Measurements from ENCODE around the gene CIDEB. TPM values are rescaled to one million over a fixed set of nuclear protein-coding genes. Genes with fewer than 3 reads are reported as not detected.

The CIDEB gene
- total and polyA plus RNA-seq, 2 of the 13 experiments (the other 11 are each of a cell fraction or from before 2014, with no cell fraction given), result 35.8 to 110 TPM

- TF ChIP-seq, protein P1, sequence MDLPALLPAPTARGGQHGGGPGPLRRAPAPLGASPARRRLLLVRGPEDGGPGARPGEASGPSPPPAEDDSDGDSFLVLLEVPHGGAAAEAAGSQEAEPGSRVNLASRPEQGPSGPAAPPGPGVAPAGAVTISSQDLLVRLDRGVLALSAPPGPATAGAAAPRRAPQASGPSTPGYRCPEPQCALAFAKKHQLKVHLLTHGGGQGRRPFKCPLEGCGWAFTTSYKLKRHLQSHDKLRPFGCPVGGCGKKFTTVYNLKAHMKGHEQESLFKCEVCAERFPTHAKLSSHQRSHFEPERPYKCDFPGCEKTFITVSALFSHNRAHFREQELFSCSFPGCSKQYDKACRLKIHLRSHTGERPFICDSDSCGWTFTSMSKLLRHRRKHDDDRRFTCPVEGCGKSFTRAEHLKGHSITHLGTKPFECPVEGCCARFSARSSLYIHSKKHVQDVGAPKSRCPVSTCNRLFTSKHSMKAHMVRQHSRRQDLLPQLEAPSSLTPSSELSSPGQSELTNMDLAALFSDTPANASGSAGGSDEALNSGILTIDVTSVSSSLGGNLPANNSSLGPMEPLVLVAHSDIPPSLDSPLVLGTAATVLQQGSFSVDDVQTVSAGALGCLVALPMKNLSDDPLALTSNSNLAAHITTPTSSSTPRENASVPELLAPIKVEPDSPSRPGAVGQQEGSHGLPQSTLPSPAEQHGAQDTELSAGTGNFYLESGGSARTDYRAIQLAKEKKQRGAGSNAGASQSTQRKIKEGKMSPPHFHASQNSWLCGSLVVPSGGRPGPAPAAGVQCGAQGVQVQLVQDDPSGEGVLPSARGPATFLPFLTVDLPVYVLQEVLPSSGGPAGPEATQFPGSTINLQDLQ (CRISPR knock-in tag; IDR thresholded peaks at IDR 0.05), result no peak
- no peak for TF ChIP-seq ZNF362 (CRISPR knock-in tag; IDR thresholded peaks at IDR 0.05; ENCODE audit: borderline replicate concordance)
- TF ChIP-seq CBX1 (IDR thresholded peaks at IDR 0.05; ENCODE audit: low read depth), result no peak
- TF ChIP-seq ZNF3 (CRISPR knock-in tag; IDR thresholded peaks at IDR 0.05), result no peak
- no peak for TF ChIP-seq PRMT3 (CRISPR knock-in tag; IDR thresholded peaks at IDR 0.05; ENCODE audit: borderline replicate concordance, low read depth)
- no peak for TF ChIP-seq ZFP62 (CRISPR knock-in tag; IDR thresholded peaks at IDR 0.05)
- TF ChIP-seq MEF2D (CRISPR knock-in tag; IDR thresholded peaks at IDR 0.05), result no peak
- TF ChIP-seq ZNF83 (CRISPR knock-in tag; IDR thresholded peaks at IDR 0.05; ENCODE audit: borderline replicate concordance), result no peak
- TF ChIP-seq GATAD2A (CRISPR knock-in tag; IDR thresholded peaks at IDR 0.05), result peak; percentile 47
- TF ChIP-seq ZIK1 (CRISPR knock-in tag; IDR thresholded peaks at IDR 0.05; ENCODE audit: borderline replicate concordance, low read depth), result no peak
- TF ChIP-seq ZNF234 (CRISPR knock-in tag; conservative IDR thresholded peaks at IDR 0.05), result no peak
- no peak for TF ChIP-seq ZNF34 (CRISPR knock-in tag; IDR thresholded peaks at IDR 0.05; ENCODE audit: borderline replicate concordance)
- peak; percentile 34; the same call in 1 of the 2 replicates for TF ChIP-seq FOXO1 (CRISPR knock-in tag; IDR thresholded peaks at IDR 0.05)
- peak; percentile 46; the same call in 1 of the 2 replicates for TF ChIP-seq SPEN (CRISPR knock-in tag; IDR thresholded peaks at IDR 0.05; ENCODE audit: low read depth)
- TF ChIP-seq KLF9 (CRISPR knock-in tag; IDR thresholded peaks at IDR 0.05; ENCODE audit: low read depth), result no peak
- TF ChIP-seq CREBL2 (CRISPR knock-in tag; IDR thresholded peaks at IDR 0.05; ENCODE audit: borderline replicate concordance), result no peak
- TF ChIP-seq HOXA7 (CRISPR knock-in tag; IDR thresholded peaks at IDR 0.05), result no peak
- no peak for TF ChIP-seq ZFYVE20 (CRISPR knock-in tag; IDR thresholded peaks at IDR 0.05; ENCODE audit: borderline replicate concordance, low read depth)
- no peak for TF ChIP-seq SIN3B (IDR thresholded peaks at IDR 0.05; ENCODE audit: low read length)
- no peak for TF ChIP-seq FOXP1 (IDR thresholded peaks at IDR 0.05)
- peak; percentile 46; the same call in 1 of the 2 replicates for TF ChIP-seq FOXP1 (CRISPR knock-in tag; IDR thresholded peaks at IDR 0.05)
- no peak for TF ChIP-seq ARNT2 (CRISPR knock-in tag; IDR thresholded peaks at IDR 0.05; ENCODE audit: low read depth)
- no peak for TF ChIP-seq KMT2B (CRISPR knock-in tag; IDR thresholded peaks at IDR 0.05)
These were observed 36.3 kb upstream of the CIDEB start (continued) for GRCh38 chr14:24343795-24344660.

Data from HepG2 (cell line).